ENCODE data around the gene KRTAP5-1.

Gene KRTAP5-1

DNA sequence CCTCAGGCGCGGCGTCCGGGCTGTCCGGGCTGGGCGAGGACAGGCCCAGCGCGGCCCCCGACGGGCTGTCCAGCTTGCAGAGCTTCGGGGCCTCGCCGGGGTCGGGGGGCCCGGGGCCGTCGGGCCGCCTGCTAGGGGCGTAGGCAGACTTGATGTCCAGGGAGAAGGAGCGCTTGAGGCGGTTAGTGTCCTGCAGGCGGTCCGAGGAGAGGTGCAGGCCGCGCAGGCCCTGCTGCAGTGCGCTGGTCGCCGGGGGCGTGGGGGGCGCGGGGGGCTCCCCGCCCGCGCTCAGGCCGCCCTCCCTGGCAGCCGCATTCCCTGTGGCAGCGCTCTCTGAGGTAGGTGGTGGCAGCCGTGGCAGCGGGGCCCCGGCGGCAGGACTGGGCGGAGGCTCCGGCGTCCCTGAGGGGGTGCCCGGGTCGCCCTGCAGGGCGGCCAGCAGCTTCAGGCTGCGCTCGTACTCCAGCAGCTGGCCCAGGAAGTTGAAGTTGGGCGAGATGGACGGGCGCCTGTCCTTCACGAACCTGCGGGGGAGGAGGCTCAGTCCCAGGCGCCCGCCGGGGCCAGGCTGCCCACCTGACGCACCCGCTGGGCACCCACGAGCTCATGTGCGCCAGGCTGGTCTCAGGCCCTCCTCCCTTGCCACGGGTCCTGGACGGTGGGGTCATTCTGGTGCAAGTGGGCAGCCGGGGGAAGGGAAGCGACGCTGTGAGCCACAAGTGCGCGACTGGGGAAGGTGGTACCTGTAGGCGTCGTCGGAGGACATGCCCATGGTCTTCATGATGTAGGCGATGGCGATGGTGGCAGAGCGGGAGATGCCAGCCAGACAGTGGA, 27.8 kb downstream of the KRTAP5-1 start:
- Histone ChIP-seq H3K9ac (ENCODE audit: low read length) (no peak overlapping the region), H3K4me1 (ENCODE audit: low read length) (no peaks in the 10 kb centered on the region), H4K20me1 (ENCODE audit: insufficient read depth, low read length) (no peaks in the 10 kb centered on the region), H3F3A (ENCODE audit: insufficient read depth, low read length) (no peaks in the 10 kb centered on the region), H3K27ac (ENCODE audit: low read length) (no peak overlapping the region), H3K4me2 (ENCODE audit: low read depth, low read length) (no peak overlapping the region), H3K79me2 (ENCODE audit: low read length) (no peaks in the 10 kb centered on the region), H2AFZ (ENCODE audit: low read length) (no peak overlapping the region), H3K36me3 (replicated peaks; ENCODE audit: insufficient read depth, low read length) (no peaks in the 10 kb centered on the region), H3K9me3 (replicated peaks; ENCODE audit: insufficient read depth, low read length) (no peaks in the 10 kb centered on the region), H3K27me3 (replicated peaks; ENCODE audit: insufficient read depth, low read length) (peaks cover 53% of the 10 kb centered on the region), H3K4me3 (ENCODE audit: low read length) (no peak overlapping the region), H3K9me2 (replicated peaks; ENCODE audit: insufficient read depth, low read length) (no peaks in the 10 kb centered on the region)
- TF ChIP-seq EZH2phosphoT487 (IDR thresholded peaks at IDR 0.05; ENCODE audit: low read length), result no peak
- TF ChIP-seq EZH2 (optimal IDR thresholded peaks at IDR 0.05; ENCODE audit: low read depth, low read length), result no peak
- no peak for TF ChIP-seq CTCF (IDR thresholded peaks at IDR 0.05; ENCODE audit: low read length)
- no peak for DNase-seq

DNA sequence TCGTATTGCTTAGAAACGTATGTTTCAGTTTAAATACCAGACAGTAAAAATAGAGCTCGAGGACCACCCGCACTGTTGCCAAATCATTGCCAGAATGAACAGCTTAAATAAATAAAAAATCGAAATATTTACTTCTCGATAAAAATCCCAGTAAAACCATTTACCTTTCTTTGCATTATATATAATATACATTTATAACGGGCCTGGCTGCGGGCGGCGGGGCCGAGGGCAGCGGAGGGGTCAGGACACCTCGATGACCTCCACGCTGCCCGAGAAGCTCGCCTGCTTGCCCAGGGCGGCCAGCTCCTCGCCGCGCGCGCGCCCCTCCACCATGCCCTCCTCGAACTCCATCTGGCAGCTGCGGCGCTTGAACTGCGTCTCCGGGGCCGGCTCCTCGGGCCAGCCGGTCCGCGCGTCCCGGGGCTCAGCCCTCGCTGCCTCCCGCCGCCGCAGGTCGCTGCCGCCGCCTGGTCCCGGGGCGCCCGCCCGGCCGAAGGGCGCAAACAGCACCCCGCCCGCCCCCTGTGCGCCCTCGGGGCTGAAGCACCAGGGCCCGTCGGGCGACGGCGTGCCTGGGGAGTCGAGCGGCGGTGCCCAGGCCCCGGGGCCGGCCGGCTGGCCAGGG, 28.7 kb downstream of the KRTAP5-1 start:
- peaks cover 46% of the 10 kb centered on the region for H3K27me3 ChIP-seq (replicated peaks; ENCODE audit: insufficient read depth, low read length)
- H3K79me2 ChIP-seq (ENCODE audit: low read length), result no peaks in the 10 kb centered on the region
- H3K4me2 ChIP-seq (ENCODE audit: low read depth, low read length), result no peak overlapping the region
- H3K9me2 ChIP-seq (replicated peaks; ENCODE audit: insufficient read depth, low read length), result no peaks in the 10 kb centered on the region
- DNase-seq, result no peak
- H4K20me1 ChIP-seq (ENCODE audit: insufficient read depth, low read length), result no peaks in the 10 kb centered on the region
- TF ChIP-seq CTCF (IDR thresholded peaks at IDR 0.05; ENCODE audit: low read length), result no peak
- TF ChIP-seq EZH2 (optimal IDR thresholded peaks at IDR 0.05; ENCODE audit: low read depth, low read length), result no peak
- no peak for TF ChIP-seq EZH2phosphoT487 (IDR thresholded peaks at IDR 0.05; ENCODE audit: low read length)
- H3K9me3 ChIP-seq (replicated peaks; ENCODE audit: insufficient read depth, low read length), result no peaks in the 10 kb centered on the region
- H3K36me3 ChIP-seq (replicated peaks; ENCODE audit: insufficient read depth, low read length), result no peaks in the 10 kb centered on the region
- H2AFZ ChIP-seq (ENCODE audit: low read length), result no peak overlapping the region
- H3K9ac ChIP-seq (ENCODE audit: low read length), result no peak overlapping the region
- no peak overlapping the region for H3K4me3 ChIP-seq (ENCODE audit: low read length)
- no peaks in the 10 kb centered on the region for H3K4me1 ChIP-seq (ENCODE audit: low read length)
- H3F3A ChIP-seq (ENCODE audit: insufficient read depth, low read length), result no peaks in the 10 kb centered on the region
- H3K27ac ChIP-seq (ENCODE audit: low read length), result no peak overlapping the region

GRCh38 chr11:1555713-1556153, 29.4 kb downstream of the KRTAP5-1 start:
- Histone ChIP-seq H3K79me2 (ENCODE audit: low read length) (no peaks in the 10 kb centered on the region), H3K4me3 (ENCODE audit: low read length) (no peak overlapping the region), H3F3A (ENCODE audit: insufficient read depth, low read length) (no peaks in the 10 kb centered on the region), H3K4me1 (ENCODE audit: low read length) (no peaks in the 10 kb centered on the region), H3K27me3 (replicated peaks; ENCODE audit: insufficient read depth, low read length) (peaks cover 40% of the 10 kb centered on the region), H3K9ac (ENCODE audit: low read length) (no peak overlapping the region), H3K27ac (ENCODE audit: low read length) (no peak overlapping the region), H3K9me2 (replicated peaks; ENCODE audit: insufficient read depth, low read length) (no peaks in the 10 kb centered on the region), H3K9me3 (replicated peaks; ENCODE audit: insufficient read depth, low read length) (no peaks in the 10 kb centered on the region), H3K4me2 (ENCODE audit: low read depth, low read length) (no peak overlapping the region), H3K36me3 (replicated peaks; ENCODE audit: insufficient read depth, low read length) (no peaks in the 10 kb centered on the region), H4K20me1 (ENCODE audit: insufficient read depth, low read length) (no peaks in the 10 kb centered on the region), H2AFZ (ENCODE audit: low read length) (no peak overlapping the region)
- no peak for TF ChIP-seq CTCF (IDR thresholded peaks at IDR 0.05; ENCODE audit: low read length)
- no peak for TF ChIP-seq EZH2 (optimal IDR thresholded peaks at IDR 0.05; ENCODE audit: low read depth, low read length)
- TF ChIP-seq EZH2phosphoT487 (IDR thresholded peaks at IDR 0.05; ENCODE audit: low read length), result no peak
- DNase-seq, result no peak

All from MM.1S (cell line).